Endothelial cell of umbilical vein (primary cell): ENCODE measurements around the gene SPIRE1.
"Not testable (repeated sequence)": the region's sequence is repeated elsewhere in the genome, so short reads cannot be mapped to it uniquely, and the experiment has no call there.

ENCODE experiments used
- CTCF ChIP-seq, 2 donors: IDR thresholded peaks; 1 replicate in 1 of 2; 2 replicates in 1 of 2; pipeline ENCODE4 v1.5.1; 2011; ENCODE audit warnings: low read length in 2 of 2, mild to moderate bottlenecking in 2 of 2, moderate library complexity in 2 of 2, control low read depth in 1 of 2, inconsistent platforms in 1 of 2, low read depth in 1 of 2; ENCODE audit not compliant: insufficient read depth in 1 of 2; ENCODE audit errors: extremely low read depth in 1 of 2
- EZH2 ChIP-seq: IDR thresholded peaks from 2 replicates; pipeline ENCODE4 v1.6.1; 2012; ENCODE audit warnings: borderline replicate concordance, low read depth, mild to moderate bottlenecking, moderate library complexity, low read length, inconsistent platforms; ENCODE audit not compliant: severe bottlenecking
- FOS ChIP-seq: IDR thresholded peaks from 2 replicates; pipeline ENCODE4 v1.6.1; 2011; ENCODE audit warnings: mild to moderate bottlenecking, low read length, moderate library complexity, borderline replicate concordance; ENCODE audit not compliant: insufficient read depth
- JUN ChIP-seq: IDR thresholded peaks from 2 replicates; pipeline ENCODE4 v1.6.1; 2011; ENCODE audit warnings: borderline replicate concordance, low read depth; ENCODE audit not compliant: insufficient read length, insufficient read depth
- MAX ChIP-seq: IDR thresholded peaks from 2 replicates; pipeline ENCODE4 v1.6.1; 2011; ENCODE audit not compliant: insufficient read depth, insufficient read length
- POLR2A ChIP-seq: IDR thresholded peaks from 2 replicates; pipeline ENCODE4 v1.6.1; 2012; ENCODE audit warnings: low read depth, mild to moderate bottlenecking, control low read depth, low read length
- POLR2AphosphoS5 ChIP-seq: IDR thresholded peaks from 2 replicates; pipeline ENCODE4 v1.6.1; 2012; ENCODE audit warnings: low read depth, mild to moderate bottlenecking, control low read depth, low read length, moderate library complexity; ENCODE audit not compliant: insufficient read depth

- TF ChIP-seq EZH2; CTCF (IDR thresholded peaks at IDR 0.05; ENCODE audit: extremely low read depth in 1 of 2, insufficient read depth in 1 of 2, low read depth in 1 of 2, low read length in 2 of 2); JUN; MAX; POLR2A; POLR2AphosphoS5; FOS: not testable (repeated sequence)
Observed at GRCh38 chr18:12551943-12552878, 105.7 kb downstream of the SPIRE1 start.
